Liver (tissue), 9 donors: ENCODE measurements around the gene PPARD. TPM values are rescaled to one million over a fixed set of nuclear protein-coding genes. Genes with fewer than 3 reads are reported as not detected.

ENCODE experiments used
- DNase-seq: peaks from one replicate; pipeline ENCODE4 v3.0.0-alpha.2; 2017; ENCODE audit warnings: low spot score
- H3K27ac ChIP-seq, 2 donors: one replicate each; pipeline ENCODE4 v1.7.0; 2013; ENCODE audit warnings: inconsistent platforms in 2 of 2, low read length in 2 of 2, control low read depth in 1 of 2, low read depth in 1 of 2, mild to moderate bottlenecking in 1 of 2
- H3K27me3 ChIP-seq, 4 donors: one replicate each; pipeline versions ENCODE4 v1.6.1 to v1.7.0; 2013; ENCODE audit warnings: low read length in 3 of 4, inconsistent platforms in 1 of 4, mild to moderate bottlenecking in 1 of 4, moderate library complexity in 1 of 4; ENCODE audit not compliant: control insufficient read depth in 4 of 4, insufficient read depth in 4 of 4
- H3K36me3 ChIP-seq, 4 donors: one replicate each; pipeline versions ENCODE4 v1.6.1 to v1.7.0; 2013; ENCODE audit warnings: low read length in 3 of 4, mild to moderate bottlenecking in 3 of 4, low read depth in 1 of 4, moderate library complexity in 1 of 4; ENCODE audit not compliant: control insufficient read depth in 4 of 4, insufficient read depth in 3 of 4
- H3K4me1 ChIP-seq, 4 donors: one replicate each; pipeline versions ENCODE4 v1.6.1 to v1.7.0; 2013; ENCODE audit warnings: low read length in 3 of 4, mild to moderate bottlenecking in 3 of 4, moderate library complexity in 1 of 4; ENCODE audit not compliant: control insufficient read depth in 4 of 4, insufficient read depth in 4 of 4
- H3K4me3 ChIP-seq, 3 donors: one replicate each; pipeline versions ENCODE4 v1.6.1 to v1.7.0; 2013; ENCODE audit warnings: low read length in 3 of 3, control low read depth in 1 of 3, low read depth in 1 of 3, mild to moderate bottlenecking in 1 of 3
- H3K9ac ChIP-seq, 2 donors: one replicate each; pipeline ENCODE4 v1.7.0; 2013; ENCODE audit warnings: low read length in 2 of 2, mild to moderate bottlenecking in 2 of 2, moderate library complexity in 2 of 2, control low read depth in 1 of 2, low read depth in 1 of 2
- H3K9me3 ChIP-seq, 4 donors: one replicate each; pipeline versions ENCODE4 v1.6.1 to v1.7.0; 2013; ENCODE audit warnings: low read length in 3 of 4; ENCODE audit not compliant: control insufficient read depth in 4 of 4
- FOXA2 ChIP-seq: IDR thresholded peaks from 2 replicates; pipeline ENCODE4 v1.6.1; 2016; ENCODE audit warnings: antibody characterized with exemption
- GABPA ChIP-seq, 2 donors: IDR thresholded peaks in 1 of 2; conservative IDR thresholded peaks in 1 of 2; 2 replicates each; pipeline ENCODE4 v1.6.1; 2016; ENCODE audit warnings: antibody characterized with exemption in 2 of 2, mild to moderate bottlenecking in 1 of 2, moderate library complexity in 1 of 2
- HNF4A ChIP-seq, 2 donors: conservative IDR thresholded peaks; 2 replicates each; pipeline ENCODE4 v1.6.1; 2016; ENCODE audit warnings: antibody characterized with exemption in 2 of 2, mild to moderate bottlenecking in 2 of 2
- HNF4G ChIP-seq: IDR thresholded peaks from 2 replicates; pipeline ENCODE4 v1.6.1; 2016; ENCODE audit warnings: antibody characterized with exemption
- JUND ChIP-seq, 2 donors: IDR thresholded peaks; 2 replicates each; pipeline ENCODE4 v1.6.1; 2016; ENCODE audit warnings: antibody characterized with exemption in 2 of 2
- RAD21 ChIP-seq, 2 donors: IDR thresholded peaks; 2 replicates each; pipeline ENCODE4 v1.6.1; 2016; ENCODE audit warnings: antibody characterized with exemption in 2 of 2, mild to moderate bottlenecking in 2 of 2
- SP1 ChIP-seq: IDR thresholded peaks from 2 replicates; pipeline ENCODE4 v1.6.1; 2018; ENCODE audit warnings: antibody characterized with exemption, mild to moderate bottlenecking
- TAF1 ChIP-seq: conservative IDR thresholded peaks from 2 replicates; pipeline ENCODE4 v1.6.1; 2016; ENCODE audit warnings: antibody characterized with exemption, mild to moderate bottlenecking
- YY1 ChIP-seq: IDR thresholded peaks from 2 replicates; pipeline ENCODE4 v1.6.1; 2016; ENCODE audit warnings: antibody characterized with exemption, mild to moderate bottlenecking
- WGBS: extraction: QIAGEN DNeasy Blood & Tissue Kit; methylation state at CpG from one replicate; pipeline ENCODE4 v1.1.7; 2013; 5-methylcytosine and 5-hydroxymethylcytosine counted together
- polyA plus RNA-seq, 2 donors: library from polyadenylated mRNA; stranded (reverse) in 1 of 2; unstranded in 1 of 2; fragments of 200-250 nt in 1 of 2; fragments of >200 nt in 1 of 2; fragmentation: Nextera tagmentation in 1 of 2; extraction: Ambion mirVana in 1 of 2; gene quantifications; one replicate each; pipeline versions ENCODE4 v1.2.1 to v1.2.3, GENCODE V29; 2013 to 2015
- total RNA-seq, 2 donors: library from RNA; depleted of rRNA; stranded (reverse); fragments of >200 nt; gene quantifications; one replicate each; pipeline ENCODE4 v1.2.3, GENCODE V29; 2014
- TF ChIP-seq, protein P1 (sequence below): IDR thresholded peaks from 2 replicates; pipeline ENCODE4 v1.6.1; 2016; ENCODE audit warnings: antibody characterized with exemption, mild to moderate bottlenecking
- TF ChIP-seq, protein P2 (sequence below): IDR thresholded peaks from 2 replicates; pipeline ENCODE4 v1.6.1; 2016; ENCODE audit warnings: antibody characterized with exemption
- TF ChIP-seq, protein P3 (sequence below): IDR thresholded peaks from 2 replicates; pipeline ENCODE4 v1.6.1; 2016; ENCODE audit warnings: antibody characterized with exemption
- donor health status: healthy.
- donor health status: healthy.
- donor health status: healthy.
- donor health status: healthy.
- donor health status: healthy.

Gene PPARD
- total and polyA plus RNA-seq, 4 donors: 2.1 to 7.8 (median 5.1) TPM

DNA sequence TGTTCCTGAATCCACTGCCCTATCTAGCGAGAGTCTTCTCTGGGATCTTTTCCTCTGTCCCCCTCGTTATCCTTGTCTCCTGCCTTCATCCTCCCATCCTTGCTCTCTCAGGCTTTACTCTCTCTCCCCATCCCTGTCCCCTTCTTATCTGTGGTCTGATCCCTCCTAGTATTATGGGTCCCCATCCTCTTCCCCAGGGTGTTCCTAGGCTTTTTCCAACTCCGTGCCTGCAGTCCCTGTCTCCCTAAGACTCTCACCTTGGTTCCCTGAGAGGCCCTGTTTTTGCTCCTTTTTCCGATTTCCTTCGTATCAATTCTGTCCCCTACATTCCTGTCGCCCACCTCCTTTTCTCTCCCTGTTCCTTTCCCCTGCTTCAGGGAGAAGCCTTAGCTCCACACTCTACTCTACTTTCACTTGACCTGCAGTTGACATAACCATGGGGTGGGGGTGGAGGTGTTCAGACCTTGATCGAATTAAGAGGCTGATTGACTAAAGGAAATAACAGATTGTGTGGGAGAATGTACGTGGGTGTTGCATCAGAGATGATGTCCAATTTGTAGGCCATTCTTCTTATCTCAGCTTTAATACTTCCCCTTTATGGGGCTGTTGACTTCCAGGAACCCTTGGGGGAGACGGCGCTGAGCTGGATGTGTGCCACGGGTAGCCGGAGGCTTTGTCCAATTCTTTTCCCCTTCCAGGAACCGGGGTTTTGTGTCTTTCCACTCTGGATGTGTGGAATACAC, 905 bp downstream of the PPARD start:
- TF ChIP-seq FOXA2 (no peak), SP1 (no peak), JUND (IDR thresholded peaks at IDR 0.05) (no peak), TAF1 (no peak), RAD21 (IDR thresholded peaks at IDR 0.05) (no peak), HNF4A (conservative IDR thresholded peaks at IDR 0.05) (no peak), GABPA (IDR thresholded peaks at IDR 0.05 in 1 of 2, conservative IDR thresholded peaks at IDR 0.05 in 1 of 2) (no peak)
- Histone ChIP-seq H3K4me1 (peaks cover 0 to 26% (median 22%) of the 10 kb centered on the region in 4 donors), H3K36me3 (peaks cover 0 to 12% (median 6%) of the 10 kb centered on the region in 4 donors), H3K4me3 (peak overlapping the region; percentile 73 to 91 (median 86)), H3K27ac (peak overlapping the region; percentile 83 to 84), H3K9me3 (no peaks in the 10 kb centered on the region), H3K27me3 (no peaks in the 10 kb centered on the region), H3K9ac (peak overlapping the region; percentile 66 to 77)
- DNase-seq: no peak
- 20% methylated on average over 13 of the region's 13 CpGs for WGBS

DNA sequence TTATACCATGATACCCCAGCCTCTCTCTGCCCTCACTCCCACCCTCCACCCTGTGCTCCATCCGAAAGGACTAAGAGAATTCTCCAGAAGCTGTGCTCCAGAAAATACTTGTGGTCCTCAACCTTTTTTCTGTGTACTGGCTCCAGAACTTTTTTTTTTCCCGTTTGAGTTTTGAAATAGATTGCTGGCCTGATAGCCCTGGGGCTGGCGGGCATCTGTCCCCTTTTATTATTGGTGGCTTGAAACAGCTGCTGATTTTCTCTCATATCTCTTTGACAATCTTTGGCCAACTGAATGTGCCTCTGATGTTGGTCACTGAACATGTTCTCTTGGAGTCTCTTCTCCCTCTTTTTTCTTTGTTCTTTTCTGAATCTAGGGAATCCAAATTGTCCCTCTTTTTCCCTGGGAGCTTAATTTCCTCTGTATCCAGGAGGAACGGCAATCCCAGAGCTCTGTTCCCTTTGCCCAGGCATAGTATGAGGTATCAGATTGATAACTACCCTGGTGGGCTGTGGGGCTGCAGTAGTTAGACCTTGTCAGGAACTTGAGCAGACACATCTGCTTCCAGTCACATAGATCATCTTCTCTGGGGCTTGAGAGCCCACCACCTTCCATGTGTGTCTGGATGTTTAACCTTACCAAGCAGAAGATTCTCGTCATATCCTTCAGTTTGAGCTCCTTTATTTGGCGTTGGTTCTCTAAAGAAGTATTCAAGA, 1.6 kb downstream of the PPARD start:
- peak overlapping the region; percentile 83 to 84 for H3K27ac ChIP-seq
- DNase-seq: no peak
- H3K4me1 ChIP-seq: peaks cover 0 to 26% (median 22%) of the 10 kb centered on the region in 4 donors
- 68% methylated on average over 6 of the region's 6 CpGs for WGBS
- no peaks in the 10 kb centered on the region for H3K9me3 ChIP-seq
- no peaks in the 10 kb centered on the region for H3K27me3 ChIP-seq
- peak overlapping the region; percentile 73 to 91 (median 86) for H3K4me3 ChIP-seq
- TF ChIP-seq, protein P1, sequence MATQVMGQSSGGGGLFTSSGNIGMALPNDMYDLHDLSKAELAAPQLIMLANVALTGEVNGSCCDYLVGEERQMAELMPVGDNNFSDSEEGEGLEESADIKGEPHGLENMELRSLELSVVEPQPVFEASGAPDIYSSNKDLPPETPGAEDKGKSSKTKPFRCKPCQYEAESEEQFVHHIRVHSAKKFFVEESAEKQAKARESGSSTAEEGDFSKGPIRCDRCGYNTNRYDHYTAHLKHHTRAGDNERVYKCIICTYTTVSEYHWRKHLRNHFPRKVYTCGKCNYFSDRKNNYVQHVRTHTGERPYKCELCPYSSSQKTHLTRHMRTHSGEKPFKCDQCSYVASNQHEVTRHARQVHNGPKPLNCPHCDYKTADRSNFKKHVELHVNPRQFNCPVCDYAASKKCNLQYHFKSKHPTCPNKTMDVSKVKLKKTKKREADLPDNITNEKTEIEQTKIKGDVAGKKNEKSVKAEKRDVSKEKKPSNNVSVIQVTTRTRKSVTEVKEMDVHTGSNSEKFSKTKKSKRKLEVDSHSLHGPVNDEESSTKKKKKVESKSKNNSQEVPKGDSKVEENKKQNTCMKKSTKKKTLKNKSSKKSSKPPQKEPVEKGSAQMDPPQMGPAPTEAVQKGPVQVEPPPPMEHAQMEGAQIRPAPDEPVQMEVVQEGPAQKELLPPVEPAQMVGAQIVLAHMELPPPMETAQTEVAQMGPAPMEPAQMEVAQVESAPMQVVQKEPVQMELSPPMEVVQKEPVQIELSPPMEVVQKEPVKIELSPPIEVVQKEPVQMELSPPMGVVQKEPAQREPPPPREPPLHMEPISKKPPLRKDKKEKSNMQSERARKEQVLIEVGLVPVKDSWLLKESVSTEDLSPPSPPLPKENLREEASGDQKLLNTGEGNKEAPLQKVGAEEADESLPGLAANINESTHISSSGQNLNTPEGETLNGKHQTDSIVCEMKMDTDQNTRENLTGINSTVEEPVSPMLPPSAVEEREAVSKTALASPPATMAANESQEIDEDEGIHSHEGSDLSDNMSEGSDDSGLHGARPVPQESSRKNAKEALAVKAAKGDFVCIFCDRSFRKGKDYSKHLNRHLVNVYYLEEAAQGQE: no peak
- TF ChIP-seq, protein P2, sequence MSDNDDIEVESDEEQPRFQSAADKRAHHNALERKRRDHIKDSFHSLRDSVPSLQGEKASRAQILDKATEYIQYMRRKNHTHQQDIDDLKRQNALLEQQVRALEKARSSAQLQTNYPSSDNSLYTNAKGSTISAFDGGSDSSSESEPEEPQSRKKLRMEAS: peak; percentile 26
- TF ChIP-seq, protein P3, sequence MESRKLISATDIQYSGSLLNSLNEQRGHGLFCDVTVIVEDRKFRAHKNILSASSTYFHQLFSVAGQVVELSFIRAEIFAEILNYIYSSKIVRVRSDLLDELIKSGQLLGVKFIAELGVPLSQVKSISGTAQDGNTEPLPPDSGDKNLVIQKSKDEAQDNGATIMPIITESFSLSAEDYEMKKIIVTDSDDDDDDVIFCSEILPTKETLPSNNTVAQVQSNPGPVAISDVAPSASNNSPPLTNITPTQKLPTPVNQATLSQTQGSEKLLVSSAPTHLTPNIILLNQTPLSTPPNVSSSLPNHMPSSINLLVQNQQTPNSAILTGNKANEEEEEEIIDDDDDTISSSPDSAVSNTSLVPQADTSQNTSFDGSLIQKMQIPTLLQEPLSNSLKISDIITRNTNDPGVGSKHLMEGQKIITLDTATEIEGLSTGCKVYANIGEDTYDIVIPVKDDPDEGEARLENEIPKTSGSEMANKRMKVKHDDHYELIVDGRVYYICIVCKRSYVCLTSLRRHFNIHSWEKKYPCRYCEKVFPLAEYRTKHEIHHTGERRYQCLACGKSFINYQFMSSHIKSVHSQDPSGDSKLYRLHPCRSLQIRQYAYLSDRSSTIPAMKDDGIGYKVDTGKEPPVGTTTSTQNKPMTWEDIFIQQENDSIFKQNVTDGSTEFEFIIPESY: no peak
- TF ChIP-seq JUND (IDR thresholded peaks at IDR 0.05): no peak
- TF ChIP-seq YY1: no peak
- no peak for TF ChIP-seq HNF4G
- TF ChIP-seq HNF4A (conservative IDR thresholded peaks at IDR 0.05): peak in 1 of 2 donors; percentile 5
- H3K36me3 ChIP-seq: peaks cover 0 to 18% (median 11%) of the 10 kb centered on the region in 4 donors
- H3K9ac ChIP-seq: peak overlapping the region in 1 of 2 donors; percentile 77
